HuH-7.5 (cell line): ENCODE measurements around the gene TNK1.

Experiments used
- DNase-seq: peaks from one replicate; pipeline ENCODE4 v3.0.0; 2011; ENCODE audit warnings: low spot score

TNK1 gene

GRCh38 chr17:7410634-7411426, 29.9 kb downstream of the TNK1 start:
- no peak for DNase-seq

- no peak for DNase-seq
Measured at GRCh38 chr17:7411427-7411750, 30.5 kb downstream of the TNK1 start.

- DNase-seq, result no peak
Measured at GRCh38 chr17:7413346-7413985, 32.6 kb downstream of the TNK1 start.

- no peak for DNase-seq
Measured at GRCh38 chr17:7414837-7415236, 33.9 kb downstream of the TNK1 start.

GRCh38 chr17:7415784-7416183, 34.9 kb downstream of the TNK1 start:
- no peak for DNase-seq

GRCh38 chr17:7416323-7416722, 35.4 kb downstream of the TNK1 start:
- no peak for DNase-seq

- DNase-seq, result no peak
Measured at GRCh38 chr17:7417056-7417655, 36.3 kb downstream of the TNK1 start.

GRCh38 chr17:7418472-7419152, 37.7 kb downstream of the TNK1 start:
- DNase-seq, result no peak

GRCh38 chr17:7419819-7420610, 39.1 kb downstream of the TNK1 start, which contains the start of gene SPEM1:
Gene SPEM1, plus strand, starts transcription at chr17:7420324. Its CDS starts 61 bp downstream, at chr17:7420385.
- no peak for DNase-seq

- no peak for DNase-seq
Measured at GRCh38 chr17:7421186-7421585, 40.3 kb downstream of the TNK1 start.

GRCh38 chr17:7423679-7424078, 42.8 kb downstream of the TNK1 start:
- DNase-seq, result no peak

- no peak for DNase-seq
Measured at GRCh38 chr17:7425316-7425715, 44.4 kb downstream of the TNK1 start, which contains the start of gene SPEM2. Gene SPEM2, plus strand, starts transcription at chr17:7425616. Its CDS starts 73 bp downstream, at chr17:7425689.

GRCh38 chr17:7425756-7426155, 44.9 kb downstream of the TNK1 start:
- no peak for DNase-seq

- DNase-seq, result no peak
Measured at GRCh38 chr17:7426203-7426863, 45.4 kb downstream of the TNK1 start.

GRCh38 chr17:7426896-7427489, 46.1 kb downstream of the TNK1 start:
- no peak for DNase-seq

GRCh38 chr17:7427549-7427948, 46.7 kb downstream of the TNK1 start:
- no peak for DNase-seq

- no peak for DNase-seq
Measured at GRCh38 chr17:7428557-7428956, 47.7 kb downstream of the TNK1 start, which contains the start of gene SPEM3. Gene SPEM3, plus strand, starts transcription at chr17:7428857. Its CDS starts 46 bp downstream, at chr17:7428903.

GRCh38 chr17:7429722-7430121, 48.8 kb downstream of the TNK1 start:
- no peak for DNase-seq

- no peak for DNase-seq
Measured at GRCh38 chr17:7431231-7431630, 50.3 kb downstream of the TNK1 start.

GRCh38 chr17:7432296-7432695, 51.4 kb downstream of the TNK1 start:
- no peak for DNase-seq
